ENCODE results near the gene METTL24.

- no peak for TF ChIP-seq ELF1 (CRISPR knock-in tag; IDR thresholded peaks at IDR 0.05)
- TF ChIP-seq HDAC6 (IDR thresholded peaks at IDR 0.05; ENCODE audit: low read depth, low read length): no peak
- TF ChIP-seq PRDM15 (CRISPR knock-in tag; IDR thresholded peaks at IDR 0.05): no peak
- TF ChIP-seq CTCF (CRISPR knock-in tag; IDR thresholded peaks at IDR 0.05): no peak
- TF ChIP-seq SAFB2 (CRISPR knock-in tag; IDR thresholded peaks at IDR 0.05; ENCODE audit: borderline replicate concordance, low read depth): no peak
- TF ChIP-seq NR2C2 (CRISPR knock-in tag; IDR thresholded peaks at IDR 0.05; ENCODE audit: borderline replicate concordance): no peak
- TF ChIP-seq KDM1A (CRISPR knock-in tag; IDR thresholded peaks at IDR 0.05): no peak
- TF ChIP-seq BRCA1 (CRISPR knock-in tag; IDR thresholded peaks at IDR 0.05): no peak
- TF ChIP-seq BHLHE40 (IDR thresholded peaks at IDR 0.05; ENCODE audit: low read length): no peak
- no peak for TF ChIP-seq ZNF543 (CRISPR knock-in tag; IDR thresholded peaks at IDR 0.05)
- no peak for TF ChIP-seq POLR2A (IDR thresholded peaks at IDR 0.05; ENCODE audit: insufficient read depth in 1 of 2, low read depth in 2 of 2, low read length in 2 of 2)
- TF ChIP-seq EZH2 (conservative IDR thresholded peaks at IDR 0.05; ENCODE audit: low read depth, low read length): no peak
- TF ChIP-seq ZNF292 (CRISPR knock-in tag; IDR thresholded peaks at IDR 0.05; ENCODE audit: borderline replicate concordance, low read depth): no peak
These were observed 31.5 kb downstream of the METTL24 start for GRCh38 chr6:110326609-110327008.

Measured in HepG2 (cell line).